ENCODE data around the gene IL12RB2. TPM values are rescaled to one million over a fixed set of nuclear protein-coding genes. Genes with fewer than 3 reads are reported as not detected.

Gene IL12RB2
- total and polyA plus RNA-seq, 2 experiments from 2014 or later, result 0.79 to 1.7 TPM

GRCh38 chr1:67339623-67340343 is 32.1 kb downstream of the IL12RB2 start:
- no peaks in the 10 kb centered on the region for H4K20me1 ChIP-seq (replicated peaks; ENCODE audit: insufficient read depth)
- no peak overlapping the region for H3K27ac ChIP-seq (ENCODE audit: low read depth)
- H3K36me3 Mint-ChIP-seq (ENCODE audit: low read depth), result no peaks in the 10 kb centered on the region
- no peaks in the 10 kb centered on the region for H3K27me3 Mint-ChIP-seq (ENCODE audit: insufficient read depth, low read depth, poor library complexity)
- TF ChIP-seq REST (IDR thresholded peaks at IDR 0.05; ENCODE audit: unreplicated experiment) (no peak), POLR2AphosphoS5 (IDR thresholded peaks at IDR 0.05; ENCODE audit: low read depth) (no peak), ETS1 (IDR thresholded peaks at IDR 0.05) (no peak), ZNF331 (CRISPR knock-in tag; IDR thresholded peaks at IDR 0.05; ENCODE audit: low read depth) (no peak), EZH2phosphoT487 (IDR thresholded peaks at IDR 0.05; ENCODE audit: unreplicated experiment) (no peak), NANOG (IDR thresholded peaks at IDR 0.05; ENCODE audit: borderline replicate concordance) (no peak), ZNF462 (CRISPR knock-in tag; IDR thresholded peaks at IDR 0.05) (no peak), CREB1 (CRISPR knock-in tag; IDR thresholded peaks at IDR 0.05; ENCODE audit: low read depth) (no peak), EZH2 (IDR thresholded peaks at IDR 0.05; ENCODE audit: low read depth, unreplicated experiment) (no peak)
- H2AFZ ChIP-seq, result no peak overlapping the region
- H3K4me1 ChIP-seq (ENCODE audit: insufficient read depth), result peaks cover 19% of the 10 kb centered on the region
- no peak overlapping the region for H3K4me2 ChIP-seq
- H3K4me1 Mint-ChIP-seq, result peaks cover 28% of the 10 kb centered on the region
- no peaks in the 10 kb centered on the region for H3K9me2 ChIP-seq (ENCODE audit: insufficient read depth)
- H3K27ac Mint-ChIP-seq, result no peak overlapping the region
- H3K79me2 ChIP-seq (replicated peaks; ENCODE audit: insufficient read depth), result no peaks in the 10 kb centered on the region
- no peak for DNase-seq (ENCODE audit: low spot score)
- no peaks in the 10 kb centered on the region for H3F3A ChIP-seq (replicated peaks; ENCODE audit: low read depth)
- H3K4me3 ChIP-seq, result no peak overlapping the region
- peaks cover 15% of the 10 kb centered on the region for H3K27me3 ChIP-seq (ENCODE audit: insufficient read depth)
- no peaks in the 10 kb centered on the region; the same call in 2 of the 3 replicates for H3K9me3 Mint-ChIP-seq
- no peaks in the 10 kb centered on the region; the same call in 1 of the 2 replicates for H3K36me3 ChIP-seq (ENCODE audit: insufficient read depth)
- no peak overlapping the region for H3K4me3 Mint-ChIP-seq
- ATAC-seq, result no peak
